Activated CD4-positive, alpha-beta T cell treated with anti-CD3 and anti-CD28 coated beads for 24 hours (primary cell): Measurements from ENCODE around the gene SETD1B.
"Not testable (repeated sequence)": the region's sequence is repeated elsewhere in the genome, so short reads cannot be mapped to it uniquely, and the experiment has no call there.

ENCODE experiments used
- DNase-seq, 2 donors: peaks; one replicate each; pipeline ENCODE4 v3.0.0-alpha.2; 2020; ENCODE audit warnings: low read depth in 2 of 2

SETD1B gene

DNA sequence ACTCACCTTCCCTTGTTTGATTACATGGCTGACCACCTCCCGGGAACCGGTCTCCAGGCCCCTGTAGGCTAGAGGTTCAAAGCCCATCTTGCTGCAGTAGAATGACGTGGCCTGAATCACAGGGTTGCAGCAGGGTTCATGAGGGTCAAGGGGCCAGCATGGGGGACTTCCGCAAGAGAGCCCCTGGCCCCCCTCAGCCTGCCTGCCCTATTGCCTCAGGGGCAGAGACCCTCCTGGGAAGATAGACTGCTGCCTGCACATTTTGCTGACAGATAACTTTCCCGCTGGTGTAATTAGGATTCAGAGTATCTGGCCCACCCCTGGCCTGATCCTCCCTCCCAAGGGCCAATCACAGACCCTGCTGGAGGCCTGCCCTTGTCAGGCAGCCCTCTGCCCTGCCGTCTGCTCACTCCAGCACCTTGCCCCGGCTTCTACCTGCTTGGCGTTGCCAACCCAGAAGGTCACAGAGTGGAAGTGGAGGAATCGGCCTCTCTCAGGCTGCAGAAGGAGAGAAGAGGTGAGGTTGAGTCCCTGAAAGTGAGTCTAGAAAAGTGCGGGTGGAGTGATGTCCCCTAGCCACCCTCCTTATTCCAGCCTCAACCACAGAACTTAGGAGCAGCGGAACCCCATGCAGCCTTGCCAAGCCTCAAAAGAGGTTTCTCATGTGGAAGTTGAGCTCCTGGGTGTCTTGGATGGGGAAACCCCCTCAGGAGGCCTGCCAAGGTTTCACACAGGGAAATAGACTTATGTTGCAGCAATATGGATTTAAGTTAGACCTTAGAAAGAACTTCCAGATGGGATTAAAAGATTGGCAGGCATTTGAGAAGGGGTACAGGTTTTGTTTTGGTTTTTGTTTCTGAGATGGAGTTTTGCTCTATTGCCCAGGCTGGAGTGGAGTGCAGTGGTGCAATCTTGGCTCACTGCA, 53.8 kb downstream of the SETD1B start:
- no peak for DNase-seq

DNA sequence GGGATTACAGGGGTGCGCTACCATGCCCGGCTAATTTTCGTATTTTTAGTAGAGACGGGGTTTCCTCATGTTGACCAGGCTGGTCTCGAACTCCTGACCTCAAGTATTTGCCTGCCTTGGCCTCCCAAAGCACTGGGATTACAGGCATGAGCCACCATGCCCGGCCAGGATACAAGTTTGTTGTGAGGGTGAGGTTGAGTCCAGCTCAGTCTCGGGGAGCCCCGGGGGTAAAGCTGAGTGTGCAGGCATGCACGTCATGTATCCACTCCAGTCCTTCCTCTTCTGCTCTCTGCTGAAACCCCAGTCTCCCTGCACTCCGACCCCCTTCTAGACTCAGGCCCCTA, 54.5 kb downstream of the SETD1B start:
- DNase-seq, result no peak

DNA sequence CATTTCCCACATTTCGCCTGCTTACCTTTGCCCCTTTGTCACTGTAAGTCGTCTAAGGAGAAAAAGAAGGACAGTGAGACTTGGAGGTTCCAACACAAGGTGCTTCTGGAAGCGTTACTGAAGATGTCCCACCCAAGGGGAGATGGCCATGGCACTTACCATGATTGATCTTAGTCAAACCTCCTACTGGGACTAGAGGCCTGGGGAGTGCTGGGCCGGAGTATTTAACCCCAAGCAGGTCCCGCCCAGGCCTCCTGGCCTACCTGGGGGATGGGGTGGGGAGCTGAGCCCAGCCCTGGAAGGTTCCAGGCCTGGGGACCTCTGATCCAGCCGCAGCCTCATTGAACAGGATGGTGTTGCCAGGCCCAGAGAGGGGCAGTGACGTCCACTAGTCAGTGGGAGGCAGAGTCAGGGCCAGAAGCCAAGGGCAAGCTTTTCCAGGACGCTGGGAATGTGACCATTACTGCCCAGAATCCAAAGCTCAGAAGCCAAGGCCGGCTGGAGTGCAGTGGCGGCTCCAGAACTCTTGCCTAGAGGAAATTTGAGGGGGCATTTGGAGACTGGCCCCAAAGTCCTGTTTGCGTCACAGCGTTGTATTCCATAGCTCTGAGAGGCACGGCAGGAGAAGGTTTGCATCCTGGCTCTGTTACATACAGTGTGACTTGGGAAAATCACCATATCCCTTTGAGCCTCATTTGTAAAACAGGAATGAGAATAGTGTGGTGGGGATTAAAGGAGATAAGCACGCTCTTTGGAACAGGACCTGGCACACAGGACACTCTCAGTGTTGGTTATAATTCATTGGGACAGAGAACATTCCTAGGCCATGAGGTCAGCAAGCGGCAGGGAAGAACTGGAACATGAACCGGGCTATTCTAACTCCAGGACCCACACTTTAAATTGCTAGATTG, 55.1 kb downstream of the SETD1B start, which contains the start of gene HPD:
HPD (minus strand) TSS at position 198 of the 911 bp plus-strand sequence; CDS start at position 162, 36 bp downstream.
- no peak for DNase-seq

DNA sequence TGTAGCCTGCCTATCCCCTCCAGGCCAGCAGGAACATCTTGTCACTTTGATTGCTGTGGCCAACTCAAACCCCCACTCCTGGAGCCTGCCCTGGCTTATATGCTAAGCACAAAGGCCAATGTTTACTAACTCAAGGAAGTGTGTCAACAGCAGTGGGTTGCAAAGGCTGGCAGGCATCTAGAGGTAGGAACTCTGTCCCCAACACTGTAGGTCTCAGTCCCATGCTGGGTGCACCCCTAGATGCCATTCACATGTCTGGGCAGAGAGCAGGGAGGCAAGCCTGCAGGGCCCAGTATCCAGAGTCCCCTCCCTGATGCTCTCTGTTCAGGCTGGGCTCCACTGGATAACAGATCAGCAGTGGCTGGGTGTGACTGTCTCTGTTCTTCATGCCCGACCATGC, 56.4 kb downstream of the SETD1B start:
- no peak for DNase-seq

DNA sequence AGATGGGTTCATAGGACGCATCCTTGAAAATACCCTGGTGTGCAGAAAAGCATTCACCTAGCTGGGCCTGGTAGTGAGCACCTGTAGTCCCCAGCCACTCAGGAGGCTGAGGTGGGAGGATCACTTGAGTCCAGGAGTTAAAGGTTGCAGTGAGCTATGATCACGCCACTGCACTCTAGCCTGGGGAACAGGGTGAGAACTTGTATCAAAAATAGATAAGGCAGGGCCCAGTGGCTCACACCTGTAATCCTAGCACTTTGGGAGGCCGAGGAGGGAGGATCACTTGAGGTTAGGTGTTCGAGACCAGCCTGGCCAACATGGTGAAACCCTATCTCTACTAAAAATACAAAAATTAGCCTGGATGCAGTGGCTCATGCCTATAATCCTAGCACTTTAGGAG, 56.9 kb downstream of the SETD1B start:
- not testable (repeated sequence) for DNase-seq

DNA sequence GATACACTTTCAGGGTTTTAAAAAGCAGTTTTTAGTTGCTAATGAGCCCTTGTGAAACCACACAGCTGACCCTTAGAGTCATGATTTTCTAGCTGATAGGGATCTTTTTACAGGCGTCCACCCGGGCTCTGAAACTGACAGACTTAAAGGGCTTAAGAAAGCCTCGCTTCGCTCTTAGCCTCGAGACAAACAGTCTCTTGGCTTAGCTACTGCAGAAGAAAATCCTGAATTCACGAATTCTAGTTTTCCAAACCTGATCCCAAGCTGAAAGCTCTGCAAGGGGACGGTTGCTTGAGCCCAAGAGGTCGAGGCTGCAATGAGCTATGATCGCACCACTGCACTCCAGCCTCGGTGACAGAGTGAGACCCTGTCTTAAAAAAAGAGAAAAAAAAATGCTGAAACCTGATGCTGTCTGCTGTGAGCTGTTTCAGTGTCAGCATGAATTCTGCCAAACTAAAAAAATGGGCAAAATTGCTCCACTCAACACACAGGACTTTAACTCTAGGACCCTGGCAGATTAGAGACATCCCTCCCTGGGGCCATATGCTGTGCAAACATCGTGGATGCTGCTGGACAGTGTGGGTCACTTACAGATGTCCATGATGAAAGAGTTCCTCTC, 57.9 kb downstream of the SETD1B start:
- DNase-seq, result no peak

DNA sequence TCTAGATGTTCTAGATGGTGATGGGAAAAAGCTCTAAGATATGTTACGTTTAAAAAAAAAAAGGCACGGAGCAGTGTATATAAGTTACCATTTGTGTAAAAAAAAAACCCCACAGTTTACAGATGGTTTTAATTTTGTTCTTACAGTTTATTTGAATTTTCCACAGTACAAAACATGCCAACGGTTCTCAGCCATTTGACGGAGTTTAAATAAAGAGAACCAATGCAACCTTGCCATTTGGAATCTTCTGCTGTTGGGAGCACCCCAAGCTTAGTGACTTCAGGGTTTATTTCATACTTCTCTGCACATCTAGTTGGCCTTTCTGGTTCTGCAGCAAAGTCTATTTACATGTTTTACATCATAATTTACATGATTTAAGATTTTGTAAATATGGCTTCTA, 62.5 kb downstream of the SETD1B start:
- no peak for DNase-seq

DNA sequence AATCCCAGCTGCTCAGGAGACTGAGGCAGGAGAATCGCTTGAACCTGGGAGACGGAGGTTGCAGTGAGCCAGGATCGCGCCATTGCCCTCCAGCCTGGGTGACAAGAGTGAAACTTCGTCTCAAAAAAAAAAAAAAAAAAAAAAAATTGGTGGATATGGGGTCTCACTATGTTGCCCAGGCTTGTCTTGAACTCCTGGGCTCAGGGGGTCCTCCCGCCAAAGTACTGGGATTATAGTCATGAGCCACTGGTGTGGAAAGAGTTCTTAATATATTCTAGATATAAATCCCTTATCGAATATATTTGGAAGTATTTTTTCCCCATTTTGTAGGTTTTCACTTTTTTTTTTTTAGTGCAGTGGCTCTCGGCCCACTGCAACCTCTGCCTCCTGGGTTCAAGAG, 65.4 kb downstream of the SETD1B start:
- DNase-seq, result not testable (repeated sequence)

DNA sequence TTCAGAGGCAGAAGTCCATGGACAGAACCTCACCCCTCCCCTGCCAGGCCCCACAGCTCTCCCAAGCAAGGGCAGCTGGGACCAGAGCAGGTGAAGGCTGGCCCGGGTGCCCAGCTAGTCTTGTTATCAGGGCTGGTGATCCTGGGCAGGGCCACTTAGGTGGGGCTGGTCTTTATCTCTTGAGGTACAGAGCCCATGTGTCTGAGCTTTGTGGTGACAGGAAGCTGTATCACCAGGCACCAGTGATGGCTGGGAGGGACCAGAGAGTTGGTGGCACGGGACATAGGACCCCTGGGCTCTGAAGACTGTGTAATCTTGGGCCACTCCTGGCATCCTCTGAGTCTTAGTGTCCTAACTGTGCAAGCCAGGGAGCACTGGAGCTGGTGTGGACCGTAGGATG, 67.7 kb downstream of the SETD1B start:
- DNase-seq, result no peak

DNA sequence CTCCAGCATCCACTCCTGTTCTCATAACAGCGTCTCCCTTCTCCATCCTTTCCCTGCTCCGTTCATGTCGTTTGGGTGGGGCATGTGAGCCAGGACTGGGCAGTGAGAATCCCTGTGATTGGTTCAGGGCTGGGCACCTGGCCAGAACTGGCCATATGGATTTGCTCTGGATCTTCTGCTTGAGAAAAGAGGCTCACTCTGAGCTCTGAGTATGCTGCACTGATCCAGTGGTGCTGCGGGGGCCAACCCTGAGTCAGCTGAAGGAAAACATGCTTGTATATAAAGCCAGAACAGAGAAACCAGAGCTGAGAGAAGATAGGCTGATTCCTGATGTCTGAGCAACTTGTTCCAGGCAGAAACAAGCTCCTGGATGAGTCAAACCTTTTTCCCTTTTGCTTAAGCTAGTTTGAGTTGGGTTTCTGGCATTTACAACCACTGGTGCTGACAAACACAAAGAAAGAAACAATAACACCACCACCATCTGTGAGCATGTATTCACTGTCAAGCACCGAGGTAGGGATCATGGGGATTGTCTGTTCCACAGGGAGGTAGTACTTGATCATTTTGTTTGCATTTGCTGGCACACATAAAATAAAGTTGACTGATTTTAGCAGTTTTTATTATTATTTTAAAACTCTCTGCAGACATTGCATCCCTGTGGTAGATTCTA, 68.9 kb downstream of the SETD1B start:
- DNase-seq, result no peak

DNA sequence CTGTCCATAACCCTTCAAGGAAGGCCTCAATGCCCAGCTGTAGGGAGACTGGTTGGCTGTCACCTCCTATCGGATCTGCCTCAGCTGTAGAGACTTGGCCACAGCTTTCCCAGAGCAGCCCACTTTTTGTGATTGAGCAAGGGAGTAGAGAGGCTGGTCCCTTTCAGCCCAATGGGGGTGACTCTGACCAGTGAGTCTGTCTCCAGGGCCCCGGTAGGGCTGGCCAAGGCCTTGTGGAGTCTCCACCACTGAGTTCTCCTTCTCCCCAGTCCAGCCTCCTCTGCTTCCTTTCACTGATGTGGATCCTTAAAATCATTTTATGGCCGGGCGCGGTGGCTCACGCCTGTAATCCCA, 69.4 kb downstream of the SETD1B start:
- DNase-seq, result no peak

DNA sequence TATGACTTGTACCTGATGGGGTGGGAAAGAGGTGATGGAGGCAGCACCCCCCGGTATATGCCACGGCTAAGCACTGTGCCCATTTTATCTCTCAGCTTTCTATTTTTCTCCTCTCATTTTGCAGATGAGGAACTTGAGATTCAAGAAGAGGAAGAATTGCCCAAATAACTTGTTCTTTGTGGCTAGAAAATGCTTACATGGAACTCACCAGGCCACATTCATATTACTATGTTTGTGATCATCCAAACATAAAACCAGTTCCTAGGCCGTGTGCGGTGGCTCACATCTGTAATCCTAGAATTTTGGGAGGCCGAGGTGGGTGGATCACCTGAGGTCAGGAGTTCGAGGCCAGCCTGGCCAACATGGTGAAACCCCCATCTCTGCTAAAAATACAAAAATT, 70.3 kb downstream of the SETD1B start:
- no peak for DNase-seq

DNA sequence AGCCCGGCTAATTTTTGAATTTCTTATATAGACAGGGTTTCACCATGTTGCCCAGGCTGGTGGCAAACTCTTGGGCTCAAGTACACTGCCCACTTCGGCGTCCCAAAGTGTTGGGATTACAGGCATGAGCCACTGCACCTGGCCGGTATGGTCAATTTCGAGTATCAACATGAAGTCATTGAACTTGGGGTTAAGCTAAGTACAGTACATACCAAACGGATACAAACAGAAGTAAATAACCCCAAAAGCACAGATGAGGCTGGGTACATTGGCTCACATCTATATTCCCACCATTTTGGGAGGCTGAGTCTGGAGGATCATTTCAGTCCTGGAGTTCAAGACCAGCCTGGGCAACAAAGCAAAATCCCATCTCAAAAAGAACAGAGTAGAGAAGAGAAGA, 71.8 kb downstream of the SETD1B start:
- DNase-seq, result no peak

DNA sequence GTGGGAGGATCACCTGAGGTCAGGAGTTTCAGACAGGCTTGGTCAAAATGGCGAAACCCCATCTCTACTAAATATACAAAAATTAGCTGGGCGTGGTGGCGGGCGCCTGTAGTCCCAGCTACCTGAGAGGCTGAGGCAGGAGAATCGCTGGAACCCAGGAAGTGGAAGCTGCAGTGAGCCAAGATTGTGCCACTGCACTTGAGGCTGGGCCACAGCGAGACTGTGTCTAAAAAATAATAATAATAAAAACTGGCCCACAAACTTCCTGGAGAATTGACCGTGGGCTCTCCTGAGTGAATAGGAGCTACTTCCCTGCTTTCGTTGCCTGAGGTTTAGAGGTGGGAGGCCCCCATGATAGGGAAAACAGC, 72.3 kb downstream of the SETD1B start:
- not testable (repeated sequence) for DNase-seq
